Endothelial cell of umbilical vein (primary cell): ENCODE results near the gene RGS10. TPM values are rescaled to one million over a fixed set of nuclear protein-coding genes. Genes with fewer than 3 reads are reported as not detected.

Experiments
- BruUV-seq: library from RNA; stranded (reverse); fragments of 400-500 nt; replicated peaks from 2 replicates; lab custom pipeline; 2021; lab: Mats Ljungman, UMichigan
- CTCF ChIA-PET: fragments of 300-600, 350-600 bp; sonication (Branson Sonifier 250); formaldehyde crosslinking; loops from one replicate; lab custom pipeline; 2021; ENCODE audit warnings: antibody characterized with exemption, inconsistent platforms; lab: Charles Lee
- POLR2A ChIA-PET: fragments of 300-600, 350-600 bp; sonication (Branson Sonifier 250); formaldehyde crosslinking; loops from one replicate; lab custom pipeline; 2021; ENCODE audit warnings: antibody characterized with exemption, inconsistent platforms; lab: Charles Lee
- DNase-seq: peaks from one replicate; pipeline ENCODE4 v3.0.0-alpha.2; 2011; ENCODE audit warnings: low read depth, low spot score
- FAIRE-seq: peaks from 2 replicates; lab custom pipeline; 2011; peaks lifted over from hg19 to GRCh38; lab: Jason Lieb, UNC
- H2AFZ ChIP-seq: 2 replicates; pipeline ENCODE4 v1.6.0; 2012; ENCODE audit warnings: low read depth, low read length, control low read depth, inconsistent platforms
- H3K27ac ChIP-seq: 2 replicates; pipeline ENCODE4 v1.5.1; 2011; ENCODE audit warnings: low read depth, mild to moderate bottlenecking, control low read depth, low read length, moderate library complexity; ENCODE audit not compliant: insufficient read depth
- H3K27me3 ChIP-seq, 2 experiments: 2 replicates each; pipeline versions ENCODE4 v1.6.0 to v1.6.1; 2011; ENCODE audit warnings: low read length in 2 of 2, mixed read lengths in 1 of 2; ENCODE audit not compliant: control insufficient read depth in 2 of 2, insufficient read depth in 2 of 2
- H3K36me3 ChIP-seq, 2 experiments: 2 replicates in 1 of 2; 3 replicates in 1 of 2; pipeline ENCODE4 v1.5.1; 2011; ENCODE audit warnings: low read length in 2 of 2, mild to moderate bottlenecking in 1 of 2, moderate library complexity in 1 of 2; ENCODE audit not compliant: control insufficient read depth in 2 of 2, insufficient read depth in 2 of 2; ENCODE audit errors: extremely low read depth in 1 of 2
- H3K4me1 ChIP-seq: 3 replicates; pipeline ENCODE4 v1.5.1; 2011; ENCODE audit warnings: mild to moderate bottlenecking, low read length; ENCODE audit not compliant: control insufficient read depth, insufficient read depth; ENCODE audit errors: extremely low read depth
- H3K4me2 ChIP-seq: 2 replicates; pipeline ENCODE4 v1.6.1; 2011; ENCODE audit warnings: low read length, control low read depth, mixed read lengths; ENCODE audit not compliant: insufficient read depth
- H3K4me3 ChIP-seq, 3 experiments: fragments of 200-600 bp in 1 of 3; sonication (generic), shearing (Covaris generic) in 1 of 3; replicated peaks in 1 of 3; 2 replicates each; pipeline ENCODE4 v1.5.1; 2011 to 2016; ENCODE audit warnings: control low read depth in 3 of 3, low read length in 3 of 3, mild to moderate bottlenecking in 2 of 3, inconsistent platforms in 1 of 3, low read depth in 1 of 3, moderate library complexity in 1 of 3; ENCODE audit not compliant: insufficient read depth in 1 of 3
- H3K79me2 ChIP-seq: 2 replicates; pipeline ENCODE4 v1.6.0; 2012; ENCODE audit warnings: low read length, inconsistent platforms; ENCODE audit not compliant: control insufficient read depth, insufficient read depth
- H3K9ac ChIP-seq: replicated peaks from 2 replicates; pipeline ENCODE3; 2011; ENCODE audit warnings: low read length, control low read depth; ENCODE audit not compliant: insufficient read depth; ENCODE audit errors: extremely low read depth
- H3K9me1 ChIP-seq: replicated peaks from 3 replicates; pipeline ENCODE4 v1.6.0; 2011; ENCODE audit warnings: mild to moderate bottlenecking, low read length; ENCODE audit not compliant: control insufficient read depth, insufficient read depth; ENCODE audit errors: extremely low read depth
- H3K9me3 ChIP-seq: replicated peaks from 2 replicates; pipeline ENCODE4 v1.5.1; 2012; ENCODE audit warnings: low read length, inconsistent platforms; ENCODE audit not compliant: control insufficient read depth, insufficient read depth
- H4K20me1 ChIP-seq: replicated peaks from 2 replicates; pipeline ENCODE3; 2011; ENCODE audit warnings: mild to moderate bottlenecking, low read length; ENCODE audit not compliant: control insufficient read depth, insufficient read depth; ENCODE audit errors: extremely low read depth
- EZH2 ChIP-seq: IDR thresholded peaks from 2 replicates; pipeline ENCODE4 v1.6.1; 2012; ENCODE audit warnings: borderline replicate concordance, low read depth, mild to moderate bottlenecking, moderate library complexity, low read length, inconsistent platforms; ENCODE audit not compliant: severe bottlenecking
- FOS ChIP-seq: IDR thresholded peaks from 2 replicates; pipeline ENCODE4 v1.6.1; 2011; ENCODE audit warnings: mild to moderate bottlenecking, low read length, moderate library complexity, borderline replicate concordance; ENCODE audit not compliant: insufficient read depth
- GATA2 ChIP-seq: IDR thresholded peaks from 2 replicates; pipeline ENCODE4 v1.7.0; 2011; ENCODE audit warnings: low read depth, mild to moderate bottlenecking, moderate library complexity, mixed read lengths, low read length; ENCODE audit not compliant: insufficient read length, insufficient read depth
- JUN ChIP-seq: IDR thresholded peaks from 2 replicates; pipeline ENCODE4 v1.6.1; 2011; ENCODE audit warnings: borderline replicate concordance, low read depth; ENCODE audit not compliant: insufficient read length, insufficient read depth
- MYC ChIP-seq: IDR thresholded peaks from one replicate; pipeline ENCODE4 v1.6.1; 2011; ENCODE audit warnings: mild to moderate bottlenecking, low read depth, low read length
- POLR2A ChIP-seq: IDR thresholded peaks from 2 replicates; pipeline ENCODE4 v1.6.1; 2012; ENCODE audit warnings: low read depth, mild to moderate bottlenecking, control low read depth, low read length
- POLR2AphosphoS5 ChIP-seq: IDR thresholded peaks from 2 replicates; pipeline ENCODE4 v1.6.1; 2012; ENCODE audit warnings: low read depth, mild to moderate bottlenecking, control low read depth, low read length, moderate library complexity; ENCODE audit not compliant: insufficient read depth
- dilution Hi-C: fragments of 300-500 bp; cut with MboI; formaldehyde crosslinking; loops from one replicate; pipeline ENCODE4 v1.15.0; 2019; ENCODE audit warnings: low sequenced_read_pairs; ENCODE audit not compliant: extremely low pct_ligation_motif_present
- intact Hi-C: fragments of 100-400 bp; cut with micrococcal nuclease; formaldehyde crosslinking; loops from one replicate; pipeline ENCODE4 v1.10.0; 2022
- polyA plus RNA-seq, 4 experiments: library from polyadenylated mRNA; depleted of rRNA in 3 of 4; stranded (reverse) in 3 of 4; unstranded in 1 of 4; fragments of >200 nt; gene quantifications; 2 replicates each; pipeline versions ENCODE4 v1.2.1 to v1.2.3, GENCODE V29; 2011 to 2012; ENCODE audit warnings: missing spikeins in 1 of 4
- total RNA-seq: library from RNA; stranded (reverse); gene quantifications from 2 replicates; pipeline ENCODE4 v1.2.3, GENCODE V29; 2021
- TF ChIP-seq, protein P1 (sequence below), 2 donors: IDR thresholded peaks; 1 replicate in 1 of 2; 2 replicates in 1 of 2; pipeline ENCODE4 v1.5.1; 2011; ENCODE audit warnings: low read length in 2 of 2, mild to moderate bottlenecking in 2 of 2, moderate library complexity in 2 of 2, control low read depth in 1 of 2, inconsistent platforms in 1 of 2, low read depth in 1 of 2; ENCODE audit not compliant: insufficient read depth in 1 of 2; ENCODE audit errors: extremely low read depth in 1 of 2
- TF ChIP-seq, protein P2 (sequence below): IDR thresholded peaks from 2 replicates; pipeline ENCODE4 v1.6.1; 2011; ENCODE audit not compliant: insufficient read depth, insufficient read length

Gene RGS10
- total and polyA plus RNA-seq, 2 donors (not counting 3 experiments of a cell fraction or from before 2014, with no cell fraction given) = 7.8 to 22.4 TPM

DNA sequence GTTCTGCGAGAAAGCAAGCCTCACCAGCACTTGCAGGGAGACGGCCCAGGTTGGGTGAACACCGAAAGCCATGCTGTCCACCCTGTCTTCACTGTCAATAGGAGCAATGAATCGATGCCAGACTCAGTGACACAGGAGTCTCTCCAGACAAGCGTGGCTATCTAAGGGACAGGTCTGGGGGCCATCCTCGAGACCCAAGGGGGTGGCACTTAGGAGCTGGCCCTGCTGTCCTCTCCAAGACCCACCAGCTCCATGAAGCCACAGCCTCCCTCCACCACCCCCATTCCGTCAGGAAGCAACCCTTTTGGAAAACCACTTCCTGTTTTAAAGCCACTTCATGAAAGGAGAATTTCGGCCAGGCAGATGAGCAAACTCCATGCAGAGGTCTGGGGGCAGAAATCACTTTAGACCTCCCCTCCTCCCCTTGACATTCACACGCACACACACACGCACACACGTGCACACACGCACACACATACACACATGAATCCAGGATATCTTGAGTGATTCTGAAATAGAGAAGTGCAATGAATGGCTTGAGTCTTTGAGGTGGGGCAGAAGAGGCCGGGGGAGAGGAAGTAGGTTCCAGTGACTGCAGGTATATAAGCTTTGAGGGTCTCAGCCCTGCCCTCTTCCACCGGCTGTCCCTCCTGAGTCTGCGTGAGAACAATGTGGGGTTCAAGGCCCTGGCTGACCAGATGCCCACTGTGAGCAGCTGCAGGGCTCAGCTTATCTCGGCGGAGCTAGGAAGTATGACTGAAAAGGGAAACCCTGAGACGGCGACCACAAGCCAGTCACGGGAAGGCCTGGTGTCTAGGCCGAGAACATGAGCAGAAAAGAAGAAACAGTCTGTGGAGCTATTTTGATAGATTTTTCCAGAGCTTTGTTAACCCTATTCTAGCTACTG, 25.0 kb downstream of the RGS10 start:
- dilution Hi-C loops = no loop called here
- intact Hi-C loops = no loop called here
- H3K4me2 ChIP-seq = peak overlapping the region; percentile 36
- H3K79me2 ChIP-seq = no peaks in the 10 kb centered on the region
- BruUV-seq = no TSS peak
- no peaks in the 10 kb centered on the region for H4K20me1 ChIP-seq
- ChIA-PET POLR2A (no interaction called here), CTCF (interaction anchor here (1.1 to 2.9 kb wide), 6 partner anchors 9 to 72 kb away, joined by 3 to 7 read pairs (median 6); partner anchors contain the start of gene RGS10)
- no peak for TF ChIP-seq FOS
- no peak for TF ChIP-seq POLR2AphosphoS5
- TF ChIP-seq JUN = no peak
- TF ChIP-seq, protein P1, sequence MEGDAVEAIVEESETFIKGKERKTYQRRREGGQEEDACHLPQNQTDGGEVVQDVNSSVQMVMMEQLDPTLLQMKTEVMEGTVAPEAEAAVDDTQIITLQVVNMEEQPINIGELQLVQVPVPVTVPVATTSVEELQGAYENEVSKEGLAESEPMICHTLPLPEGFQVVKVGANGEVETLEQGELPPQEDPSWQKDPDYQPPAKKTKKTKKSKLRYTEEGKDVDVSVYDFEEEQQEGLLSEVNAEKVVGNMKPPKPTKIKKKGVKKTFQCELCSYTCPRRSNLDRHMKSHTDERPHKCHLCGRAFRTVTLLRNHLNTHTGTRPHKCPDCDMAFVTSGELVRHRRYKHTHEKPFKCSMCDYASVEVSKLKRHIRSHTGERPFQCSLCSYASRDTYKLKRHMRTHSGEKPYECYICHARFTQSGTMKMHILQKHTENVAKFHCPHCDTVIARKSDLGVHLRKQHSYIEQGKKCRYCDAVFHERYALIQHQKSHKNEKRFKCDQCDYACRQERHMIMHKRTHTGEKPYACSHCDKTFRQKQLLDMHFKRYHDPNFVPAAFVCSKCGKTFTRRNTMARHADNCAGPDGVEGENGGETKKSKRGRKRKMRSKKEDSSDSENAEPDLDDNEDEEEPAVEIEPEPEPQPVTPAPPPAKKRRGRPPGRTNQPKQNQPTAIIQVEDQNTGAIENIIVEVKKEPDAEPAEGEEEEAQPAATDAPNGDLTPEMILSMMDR (IDR thresholded peaks at IDR 0.05; ENCODE audit: extremely low read depth in 1 of 2, insufficient read depth in 1 of 2, low read depth in 1 of 2, low read length in 2 of 2) = no peak
- TF ChIP-seq EZH2 = no peak
- TF ChIP-seq MYC = no peak
- TF ChIP-seq, protein P2, sequence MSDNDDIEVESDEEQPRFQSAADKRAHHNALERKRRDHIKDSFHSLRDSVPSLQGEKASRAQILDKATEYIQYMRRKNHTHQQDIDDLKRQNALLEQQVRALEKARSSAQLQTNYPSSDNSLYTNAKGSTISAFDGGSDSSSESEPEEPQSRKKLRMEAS = no peak
- no peak for TF ChIP-seq GATA2
- TF ChIP-seq POLR2A = no peak
- no peaks in the 10 kb centered on the region for H3K27me3 ChIP-seq
- no peak overlapping the region for H3K4me3 ChIP-seq
- peaks cover 36% of the 10 kb centered on the region for H3K4me1 ChIP-seq
- H3K36me3 ChIP-seq = no peaks in the 10 kb centered on the region
- FAIRE-seq (no peak), DNase-seq (no peak)
- H3K27ac ChIP-seq = peak overlapping the region; percentile 40
- H3K9ac ChIP-seq = no peak overlapping the region
- no peaks in the 10 kb centered on the region for H3K9me3 ChIP-seq
- H2AFZ ChIP-seq = peak overlapping the region; percentile 41
- no peaks in the 10 kb centered on the region for H3K9me1 ChIP-seq
